ENCODE data around the gene ZKSCAN3. TPM values are rescaled to one million over a fixed set of nuclear protein-coding genes. Genes with fewer than 3 reads are reported as not detected.
A peak's percentile ranks its signal among the peaks of the same experiment; 100 is the strongest.

Gene ZKSCAN3
- total RNA-seq, 1 donor from 2014 or later = 3.5 TPM

DNA sequence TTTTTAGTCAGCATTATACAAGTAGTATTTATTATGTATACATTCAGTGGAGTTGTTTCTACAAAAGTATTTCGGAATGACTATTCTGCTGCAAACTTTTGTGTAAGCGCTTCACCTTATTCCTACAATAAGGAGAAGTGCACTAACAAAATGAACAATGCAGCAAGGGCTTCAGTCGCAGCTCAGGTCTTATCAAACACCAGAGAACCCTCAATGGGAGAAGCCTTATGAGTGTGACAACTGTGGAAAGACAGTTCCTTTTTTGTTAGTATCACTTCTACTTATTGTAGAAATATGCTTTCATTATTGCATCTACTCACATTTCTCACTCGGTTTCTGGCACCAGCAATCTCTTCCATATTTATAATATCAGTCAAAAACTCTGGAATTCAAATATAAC lies 18.8 kb downstream of the ZKSCAN3 start:
- no peak for DNase-seq (ENCODE audit: low spot score)
- H3K36me3 Mint-ChIP-seq (ENCODE audit: low read depth) = peaks cover 13% of the 10 kb centered on the region
- H3K27ac Mint-ChIP-seq = no peak overlapping the region
- H3K4me3 Mint-ChIP-seq (ENCODE audit: low read depth) = no peak overlapping the region
- intact Hi-C loops (cut with micrococcal nuclease) = no loop called here
- no peaks in the 10 kb centered on the region for H3K27me3 Mint-ChIP-seq (ENCODE audit: low read depth)
- H3K4me1 Mint-ChIP-seq (ENCODE audit: low read depth) = no peaks in the 10 kb centered on the region
- H3K9me3 Mint-ChIP-seq = no peaks in the 10 kb centered on the region

DNA sequence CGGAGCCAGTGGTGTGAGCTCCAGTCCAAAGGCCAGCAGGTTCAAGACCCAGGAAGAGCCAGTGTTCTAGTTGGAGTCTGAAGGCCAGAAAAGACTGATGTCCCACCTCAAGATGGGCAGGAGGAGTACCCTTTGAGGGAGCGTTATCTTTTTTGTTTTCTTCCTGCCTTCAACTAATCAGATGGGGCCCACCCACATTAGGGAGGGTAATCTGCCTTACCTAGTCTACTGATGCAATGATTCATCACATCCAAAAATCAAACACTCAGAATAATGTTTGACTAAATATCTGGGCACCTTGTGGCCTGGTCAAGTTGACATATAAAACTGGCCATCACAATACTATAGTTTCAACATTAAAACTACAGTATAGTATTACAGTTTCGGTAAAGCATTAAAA lies 19.7 kb downstream of the ZKSCAN3 start:
- no peaks in the 10 kb centered on the region for H3K9me3 Mint-ChIP-seq
- H3K36me3 Mint-ChIP-seq (ENCODE audit: low read depth) = peaks cover 13% of the 10 kb centered on the region
- H3K4me1 Mint-ChIP-seq (ENCODE audit: low read depth) = no peaks in the 10 kb centered on the region
- intact Hi-C loops (cut with micrococcal nuclease) = no loop called here
- no peaks in the 10 kb centered on the region for H3K27me3 Mint-ChIP-seq (ENCODE audit: low read depth)
- no peak for DNase-seq (ENCODE audit: low spot score)
- H3K4me3 Mint-ChIP-seq (ENCODE audit: low read depth) = no peak overlapping the region
- H3K27ac Mint-ChIP-seq = no peak overlapping the region

DNA sequence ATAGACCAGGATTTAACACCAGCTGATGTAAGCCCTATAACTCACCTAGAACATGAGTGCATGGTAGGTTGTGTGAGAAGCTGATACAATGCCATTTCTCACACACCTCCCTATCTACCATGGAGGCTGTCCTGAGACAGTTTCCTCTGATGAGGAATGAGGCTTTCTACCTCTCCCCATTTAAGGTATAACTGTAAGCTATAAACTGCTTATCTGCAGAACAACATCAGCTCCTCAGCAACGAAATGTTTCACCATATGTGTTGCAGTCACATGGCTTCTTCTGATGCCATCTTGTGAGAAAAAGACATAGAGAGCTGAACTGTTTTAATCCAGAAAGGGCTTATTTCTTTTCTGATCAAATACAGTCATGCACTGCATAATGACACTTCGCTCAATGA lies 20.7 kb downstream of the ZKSCAN3 start:
- intact Hi-C loops (cut with micrococcal nuclease) = no loop called here
- Mint-ChIP-seq H3K4me3 (ENCODE audit: low read depth) (no peak overlapping the region), H3K4me1 (ENCODE audit: low read depth) (no peaks in the 10 kb centered on the region), H3K36me3 (ENCODE audit: low read depth) (peaks cover 14% of the 10 kb centered on the region), H3K27me3 (ENCODE audit: low read depth) (no peaks in the 10 kb centered on the region), H3K9me3 (no peaks in the 10 kb centered on the region), H3K27ac (no peak overlapping the region)
- no peak for DNase-seq (ENCODE audit: low spot score)

DNA sequence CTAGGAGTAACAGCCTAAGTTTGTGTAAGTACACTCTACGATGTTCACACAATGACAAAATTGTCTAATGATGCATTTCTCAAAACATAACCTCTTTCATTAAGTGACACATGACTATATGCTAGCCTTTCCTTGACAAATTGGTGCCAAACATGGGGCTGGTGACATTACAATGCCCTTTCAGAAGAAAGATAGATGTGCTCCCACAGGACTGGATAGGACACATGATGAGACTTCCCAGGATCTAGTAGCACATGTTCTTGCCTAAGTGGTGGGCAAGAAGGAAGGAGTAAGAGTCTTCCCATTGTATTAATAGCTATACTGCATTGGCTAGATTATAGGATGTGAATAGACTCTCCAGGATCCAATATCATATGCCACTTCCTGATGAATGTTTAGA lies 21.5 kb downstream of the ZKSCAN3 start:
- DNase-seq (ENCODE audit: low spot score) = no peak
- intact Hi-C loops (cut with micrococcal nuclease) = no loop called here
- no peaks in the 10 kb centered on the region for H3K4me1 Mint-ChIP-seq (ENCODE audit: low read depth)
- no peaks in the 10 kb centered on the region for H3K27me3 Mint-ChIP-seq (ENCODE audit: low read depth)
- no peak overlapping the region for H3K27ac Mint-ChIP-seq
- H3K36me3 Mint-ChIP-seq (ENCODE audit: low read depth) = peaks cover 7% of the 10 kb centered on the region
- no peak overlapping the region for H3K4me3 Mint-ChIP-seq (ENCODE audit: low read depth)
- H3K9me3 Mint-ChIP-seq = no peaks in the 10 kb centered on the region

DNA sequence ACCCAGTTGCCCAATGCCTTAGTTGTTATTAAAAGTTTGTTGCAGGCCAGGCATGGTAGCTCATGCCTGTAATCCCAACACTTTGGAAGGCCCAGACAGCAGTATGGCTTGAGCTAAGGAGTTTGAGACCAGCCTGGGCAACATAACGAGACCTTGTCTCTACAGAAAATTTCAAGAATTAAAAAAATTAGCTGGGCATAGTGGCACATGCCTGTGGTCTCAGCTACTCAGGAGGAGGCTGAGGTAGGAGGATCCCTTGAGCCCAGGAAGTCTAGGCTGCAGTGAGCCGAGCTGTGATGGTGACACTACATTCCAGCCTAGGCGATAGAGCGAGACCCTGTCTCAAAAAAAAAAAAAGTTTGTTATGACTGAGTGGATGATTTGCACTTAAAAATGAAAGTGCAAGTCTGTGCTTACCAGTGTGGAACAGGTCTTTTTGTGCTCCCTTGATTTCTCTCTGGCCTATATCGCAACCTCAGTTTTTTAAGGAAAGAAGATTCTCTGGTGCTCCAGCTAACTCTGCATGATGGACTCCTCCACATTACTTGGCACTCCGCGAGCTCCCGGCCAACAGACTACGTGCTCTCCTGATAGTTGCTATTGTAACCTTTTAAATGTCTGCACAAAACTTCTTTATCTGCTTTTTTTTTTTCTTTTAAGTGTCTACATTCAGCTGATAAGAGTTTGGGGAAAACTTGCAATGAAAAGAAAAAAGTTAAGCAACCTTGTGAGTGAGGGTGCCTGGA lies 22.1 kb downstream of the ZKSCAN3 start:
- Mint-ChIP-seq H3K27me3 (ENCODE audit: low read depth) (no peaks in the 10 kb centered on the region), H3K4me3 (ENCODE audit: low read depth) (no peak overlapping the region), H3K4me1 (ENCODE audit: low read depth) (no peaks in the 10 kb centered on the region), H3K9me3 (no peaks in the 10 kb centered on the region), H3K27ac (no peak overlapping the region), H3K36me3 (ENCODE audit: low read depth) (peaks cover 7% of the 10 kb centered on the region)
- intact Hi-C loops (cut with micrococcal nuclease) = no loop called here
- no peak for DNase-seq (ENCODE audit: low spot score)

DNA sequence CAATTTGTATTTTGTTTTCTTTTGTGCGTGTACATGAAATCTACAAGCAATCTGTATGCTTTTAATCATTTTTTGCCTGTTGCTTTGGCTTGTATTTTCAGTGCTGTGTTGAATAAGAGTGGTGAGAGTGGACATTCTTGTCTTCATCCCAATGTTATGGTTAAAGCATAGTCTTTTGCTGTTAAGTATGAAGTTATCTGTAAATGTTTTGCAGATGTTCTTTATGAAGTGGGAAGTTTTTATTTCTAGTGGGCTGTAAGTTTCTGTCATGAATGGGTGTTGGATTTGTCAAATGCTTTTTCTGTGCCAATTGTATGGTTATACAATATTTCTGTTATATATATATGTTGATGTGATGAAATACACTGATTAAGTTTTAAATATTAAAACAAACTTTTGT lies 24.2 kb downstream of the ZKSCAN3 start:
- Mint-ChIP-seq H3K27me3 (ENCODE audit: low read depth) (no peaks in the 10 kb centered on the region), H3K9me3 (peaks cover 5% of the 10 kb centered on the region), H3K4me1 (ENCODE audit: low read depth) (no peaks in the 10 kb centered on the region), H3K36me3 (ENCODE audit: low read depth) (peaks cover 17% of the 10 kb centered on the region), H3K4me3 (ENCODE audit: low read depth) (no peak overlapping the region), H3K27ac (no peak overlapping the region)
- intact Hi-C loops (cut with micrococcal nuclease) = no loop called here
- no peak for DNase-seq (ENCODE audit: low spot score)

DNA sequence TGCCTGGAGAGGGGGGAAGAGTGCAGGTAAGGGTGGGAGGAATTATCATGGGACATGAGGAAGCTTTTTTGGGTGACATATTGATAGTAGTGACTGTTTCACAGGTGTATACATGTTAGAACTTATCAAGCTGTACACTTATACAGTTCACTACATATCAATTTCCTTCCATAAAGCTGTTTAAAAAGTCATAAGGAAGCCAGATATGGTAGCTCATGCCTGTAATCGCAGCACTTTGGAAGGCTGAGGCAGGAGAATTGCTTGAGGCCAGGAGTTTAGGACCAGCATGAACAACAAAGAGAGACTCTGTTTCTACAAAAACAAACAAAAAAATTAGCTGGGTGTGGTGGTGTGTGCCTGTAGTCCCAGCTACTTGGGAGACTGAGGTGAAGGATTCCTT lies 28.1 kb downstream of the ZKSCAN3 start:
- Mint-ChIP-seq H3K36me3 (ENCODE audit: low read depth) (peaks cover 49% of the 10 kb centered on the region), H3K9me3 (peaks cover 11% of the 10 kb centered on the region), H3K4me3 (ENCODE audit: low read depth) (no peak overlapping the region), H3K27ac (no peak overlapping the region), H3K27me3 (ENCODE audit: low read depth) (no peaks in the 10 kb centered on the region), H3K4me1 (ENCODE audit: low read depth) (peaks cover 2% of the 10 kb centered on the region)
- intact Hi-C loops (cut with micrococcal nuclease) = no loop called here
- DNase-seq (ENCODE audit: low spot score) = no peak

DNA sequence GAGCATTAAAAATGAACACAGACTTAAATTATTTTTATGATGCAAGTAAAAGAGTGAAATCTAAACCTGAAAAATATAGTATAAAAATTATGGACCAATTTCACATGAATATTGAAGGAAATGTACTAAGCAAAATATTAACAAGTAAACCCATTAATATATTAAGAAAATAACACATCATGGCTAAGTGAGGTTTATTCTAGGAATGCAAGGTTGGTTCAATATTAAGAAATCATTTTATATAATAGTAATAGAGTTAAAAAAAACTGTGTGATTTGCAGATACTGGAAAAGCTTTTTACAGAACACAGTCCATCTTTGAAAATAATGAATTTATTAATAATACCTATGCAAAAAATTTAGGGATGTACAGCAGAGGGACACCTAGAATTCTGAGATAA lies 28.9 kb downstream of the ZKSCAN3 start:
- no peak for DNase-seq (ENCODE audit: low spot score)
- Mint-ChIP-seq H3K36me3 (ENCODE audit: low read depth) (peaks cover 57% of the 10 kb centered on the region), H3K27me3 (ENCODE audit: low read depth) (no peaks in the 10 kb centered on the region), H3K9me3 (peaks cover 11% of the 10 kb centered on the region), H3K4me3 (ENCODE audit: low read depth) (no peak overlapping the region), H3K27ac (no peak overlapping the region), H3K4me1 (ENCODE audit: low read depth) (peaks cover 9% of the 10 kb centered on the region)
- intact Hi-C loops (cut with micrococcal nuclease) = no loop called here

DNA sequence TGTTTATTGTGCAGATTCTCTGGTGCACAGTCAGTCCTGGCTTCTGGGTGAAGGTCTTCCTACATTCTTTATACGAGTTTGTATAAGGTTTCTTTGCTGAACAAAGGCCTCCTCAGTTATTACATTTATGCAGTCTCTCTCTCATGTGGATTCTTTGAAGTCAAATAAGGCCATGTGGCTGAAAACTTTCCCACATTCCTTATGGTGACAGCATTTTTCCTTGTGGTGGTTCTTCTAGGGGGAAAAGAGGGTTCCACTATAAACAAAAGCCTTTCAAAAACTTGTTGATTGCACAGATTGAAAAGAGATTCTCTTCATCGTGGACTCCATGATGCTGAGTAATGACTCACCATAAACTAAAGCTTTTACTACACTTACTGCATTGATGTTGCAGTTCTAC lies 30.6 kb downstream of the ZKSCAN3 start:
- intact Hi-C loops (cut with micrococcal nuclease) = no loop called here

DNA sequence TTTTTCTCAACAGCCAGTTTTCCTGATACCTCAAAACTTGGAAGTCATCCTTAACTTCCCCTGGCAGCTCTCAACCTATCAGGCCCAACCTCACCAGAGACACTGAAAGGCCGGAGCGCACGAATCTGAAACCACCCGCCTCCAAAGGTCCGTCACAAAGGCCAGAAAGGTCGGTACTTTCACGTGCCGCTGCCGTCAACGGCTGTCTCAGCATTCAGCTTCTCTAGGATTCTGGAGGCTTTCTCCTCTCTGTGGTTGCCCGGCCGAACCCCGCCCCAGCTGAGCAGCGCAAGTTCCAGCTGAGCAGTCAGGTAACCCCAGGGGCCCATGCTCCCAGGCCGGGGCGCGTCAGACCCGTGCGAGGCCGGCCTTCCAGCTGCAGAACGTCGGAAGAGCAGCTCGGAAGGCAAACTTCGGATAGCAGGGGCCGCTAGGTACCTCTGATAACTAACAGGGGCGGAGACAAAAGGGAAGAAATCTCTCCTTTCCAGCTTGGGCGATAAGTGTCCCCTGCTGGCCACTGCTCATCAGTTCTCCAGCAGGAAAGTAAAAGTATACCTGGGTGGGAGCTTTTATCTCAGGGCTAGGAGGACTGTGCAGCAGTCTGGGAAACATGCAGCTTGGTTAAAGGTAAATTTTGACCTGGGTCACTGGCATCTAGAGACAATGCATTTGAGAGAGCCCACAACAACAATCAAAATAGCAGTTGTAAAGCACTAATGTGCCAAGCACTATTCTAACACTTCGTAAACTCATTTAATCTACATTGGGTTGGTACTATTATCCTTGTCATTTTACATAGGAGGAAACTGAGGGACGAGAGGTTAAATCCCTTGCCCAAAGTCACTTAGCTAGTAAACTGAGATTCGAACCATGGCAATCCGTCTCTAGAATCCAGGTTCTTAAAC lies 33.7 kb downstream of the ZKSCAN3 start:
- intact Hi-C loops (cut with micrococcal nuclease) = no loop called here
- H3K4me1 Mint-ChIP-seq (ENCODE audit: low read depth) = peaks cover 13% of the 10 kb centered on the region
- H3K27me3 Mint-ChIP-seq (ENCODE audit: low read depth) = no peaks in the 10 kb centered on the region
- H3K4me3 Mint-ChIP-seq (ENCODE audit: low read depth) = peak overlapping the region; percentile 60
- peaks cover 83% of the 10 kb centered on the region for H3K36me3 Mint-ChIP-seq (ENCODE audit: low read depth)
- DNase-seq (ENCODE audit: low spot score) = peak; percentile 23
- peaks cover 6% of the 10 kb centered on the region for H3K9me3 Mint-ChIP-seq
- H3K27ac Mint-ChIP-seq = no peak overlapping the region

More for the DNA sequence above, 30.6 kb downstream of the ZKSCAN3 start:
- Mint-ChIP-seq H3K27me3 (ENCODE audit: low read depth) (no peaks in the 10 kb centered on the region), H3K36me3 (ENCODE audit: low read depth) (peaks cover 68% of the 10 kb centered on the region), H3K4me3 (ENCODE audit: low read depth) (no peak overlapping the region), H3K4me1 (ENCODE audit: low read depth) (peaks cover 13% of the 10 kb centered on the region), H3K27ac (no peak overlapping the region), H3K9me3 (peaks cover 11% of the 10 kb centered on the region)
- DNase-seq (ENCODE audit: low spot score) = no peak

DNA sequence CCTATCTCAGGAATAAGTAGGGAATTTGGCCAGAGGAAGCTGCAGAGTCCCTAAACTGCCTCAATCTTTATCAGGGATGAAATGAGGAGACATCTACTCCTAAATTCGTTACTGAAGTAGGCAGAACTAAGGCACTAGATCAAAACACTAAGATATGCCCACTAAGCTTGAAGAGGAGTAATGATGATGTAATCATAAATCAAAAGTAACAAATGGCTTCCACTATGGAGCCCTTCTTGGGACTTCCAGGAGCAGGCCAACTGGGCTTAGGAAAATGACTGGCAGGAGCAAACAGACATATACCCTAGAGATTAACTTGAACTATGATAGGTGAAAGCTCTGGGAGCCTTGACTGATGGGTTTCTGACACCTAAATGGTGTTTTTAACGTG lies 34.4 kb downstream of the ZKSCAN3 start:
- H3K4me1 Mint-ChIP-seq (ENCODE audit: low read depth) = peaks cover 13% of the 10 kb centered on the region
- intact Hi-C loops (cut with micrococcal nuclease) = no loop called here
- H3K36me3 Mint-ChIP-seq (ENCODE audit: low read depth) = peaks cover 88% of the 10 kb centered on the region
- peaks cover 6% of the 10 kb centered on the region for H3K9me3 Mint-ChIP-seq
- no peak overlapping the region for H3K27ac Mint-ChIP-seq
- no peak overlapping the region for H3K4me3 Mint-ChIP-seq (ENCODE audit: low read depth)
- H3K27me3 Mint-ChIP-seq (ENCODE audit: low read depth) = no peaks in the 10 kb centered on the region
- no peak for DNase-seq (ENCODE audit: low spot score)

DNA sequence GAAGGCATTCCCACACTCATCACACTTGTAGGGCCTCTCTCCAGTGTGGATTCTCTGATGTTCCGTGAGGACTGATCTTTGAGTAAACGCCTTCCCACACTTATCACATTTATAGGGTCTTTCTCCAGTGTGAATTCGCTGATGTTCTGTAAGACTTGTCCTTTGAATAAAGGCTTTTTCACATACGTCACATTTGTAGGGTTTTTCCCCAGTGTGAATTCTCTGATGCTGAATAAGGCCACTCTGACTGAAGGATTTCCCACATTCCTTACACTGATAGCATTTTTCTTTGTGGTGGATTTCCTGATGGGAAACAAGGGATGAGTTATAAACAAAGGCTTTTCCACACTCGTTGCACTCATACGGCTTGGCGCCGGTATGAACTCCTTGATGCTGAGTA lies 40.9 kb downstream of the ZKSCAN3 start:
- Mint-ChIP-seq H3K36me3 (ENCODE audit: low read depth) (peaks cover 82% of the 10 kb centered on the region), H3K4me3 (ENCODE audit: low read depth) (no peak overlapping the region), H3K9me3 (peaks cover 7% of the 10 kb centered on the region), H3K4me1 (ENCODE audit: low read depth) (peaks cover 10% of the 10 kb centered on the region), H3K27ac (no peak overlapping the region), H3K27me3 (ENCODE audit: low read depth) (no peaks in the 10 kb centered on the region)
- intact Hi-C loops (cut with micrococcal nuclease) = no loop called here
- no peak for DNase-seq (ENCODE audit: low spot score)

Data from activated T-helper 2 cell treated with anti-CD3 and anti-CD28 coated beads, Interferon-gamma antibody, Interleukin-2, Interleukin-4, amounts not matched to agents 10 μg/mL and 5 μg/mL and 100 μg/mL, durations not matched to agents 14 hours and 24 hours and 36 hours (primary cell).